ENCODE measurements around the gene SESN1. TPM values are rescaled to one million over a fixed set of nuclear protein-coding genes. Genes with fewer than 3 reads are reported as not detected.
A peak's percentile ranks its signal among the peaks of the same experiment; 100 is the strongest.

The SESN1 gene
- total RNA-seq, 1 donor from 2014 or later = 40.8 TPM

- Histone ChIP-seq H3K4me2 (no peak overlapping the region), H3K4me3 (no peak overlapping the region), H4K20me1 (ENCODE audit: low read depth) (no peaks in the 10 kb centered on the region), H2AFZ (replicated peaks) (no peak overlapping the region), H3K9ac (no peak overlapping the region), H3K9me3 (ENCODE audit: low read depth) (no peaks in the 10 kb centered on the region), H3K4me1 (peaks cover 21% of the 10 kb centered on the region), H3F3A (ENCODE audit: low read depth) (peaks cover 9% of the 10 kb centered on the region), H3K27me3 (no peaks in the 10 kb centered on the region), H3K27ac (no peak overlapping the region), H3K79me2 (ENCODE audit: low read depth) (peaks cover 30% of the 10 kb centered on the region), H3K36me3 (no peaks in the 10 kb centered on the region)
- no peak overlapping the region for H3K27ac Mint-ChIP-seq
- no peaks in the 10 kb centered on the region for H3K36me3 Mint-ChIP-seq
- peak overlapping the region; percentile 91 for H3K4me3 Mint-ChIP-seq
- H3K27me3 Mint-ChIP-seq (ENCODE audit: insufficient read depth, low read depth) = no peaks in the 10 kb centered on the region
- H3K9me3 Mint-ChIP-seq = no peaks in the 10 kb centered on the region
- H3K4me1 Mint-ChIP-seq = peaks cover 15% of the 10 kb centered on the region
- TF ChIP-seq CTCF (IDR thresholded peaks at IDR 0.05) (no peak), EZH2phosphoT487 (IDR thresholded peaks at IDR 0.05) (no peak), EZH2 (IDR thresholded peaks at IDR 0.05) (no peak)
- no peak for DNase-seq (ENCODE audit: low spot score)
These were observed 83.9 kb downstream of the SESN1 start for GRCh38 chr6:109010705-109011102.

GRCh38 chr6:109009962-109010704, 84.5 kb downstream of the SESN1 start:
- H3K79me2 ChIP-seq (ENCODE audit: low read depth) = peaks cover 36% of the 10 kb centered on the region
- H3K9ac ChIP-seq = no peak overlapping the region
- no peaks in the 10 kb centered on the region for H4K20me1 ChIP-seq (ENCODE audit: low read depth)
- peak overlapping the region; percentile 93 for H3K4me2 ChIP-seq
- peak overlapping the region; percentile 86 for H2AFZ ChIP-seq (replicated peaks)
- no peak for DNase-seq (ENCODE audit: low spot score)
- peak overlapping the region; percentile 86 for H3K4me3 ChIP-seq
- Mint-ChIP-seq H3K36me3 (no peaks in the 10 kb centered on the region), H3K9me3 (no peaks in the 10 kb centered on the region), H3K27me3 (ENCODE audit: insufficient read depth, low read depth) (no peaks in the 10 kb centered on the region), H3K4me1 (peaks cover 9% of the 10 kb centered on the region), H3K27ac (no peak overlapping the region), H3K4me3 (peak overlapping the region; percentile 91)
- TF ChIP-seq EZH2 (IDR thresholded peaks at IDR 0.05) = no peak
- no peak for TF ChIP-seq EZH2phosphoT487 (IDR thresholded peaks at IDR 0.05)
- no peak for TF ChIP-seq CTCF (IDR thresholded peaks at IDR 0.05)
- no peaks in the 10 kb centered on the region for H3K27me3 ChIP-seq
- peaks cover 21% of the 10 kb centered on the region for H3K4me1 ChIP-seq
- H3K36me3 ChIP-seq = no peaks in the 10 kb centered on the region
- peaks cover 9% of the 10 kb centered on the region for H3F3A ChIP-seq (ENCODE audit: low read depth)
- no peaks in the 10 kb centered on the region for H3K9me3 ChIP-seq (ENCODE audit: low read depth)
- H3K27ac ChIP-seq = no peak overlapping the region

- peak; percentile 98 for DNase-seq (ENCODE audit: low spot score)
- Histone ChIP-seq H3F3A (ENCODE audit: low read depth) (peaks cover 9% of the 10 kb centered on the region), H3K27me3 (no peaks in the 10 kb centered on the region), H4K20me1 (ENCODE audit: low read depth) (no peaks in the 10 kb centered on the region), H3K9me3 (ENCODE audit: low read depth) (no peaks in the 10 kb centered on the region), H3K9ac (peak overlapping the region; percentile 33), H3K27ac (peak overlapping the region; percentile 26), H3K4me1 (peaks cover 21% of the 10 kb centered on the region), H3K4me3 (peak overlapping the region; percentile 86), H3K79me2 (ENCODE audit: low read depth) (peaks cover 44% of the 10 kb centered on the region), H3K4me2 (peak overlapping the region; percentile 95), H3K36me3 (no peaks in the 10 kb centered on the region), H2AFZ (replicated peaks) (peak overlapping the region; percentile 86)
- Mint-ChIP-seq H3K27ac (no peak overlapping the region), H3K9me3 (no peaks in the 10 kb centered on the region), H3K4me1 (peaks cover 8% of the 10 kb centered on the region), H3K4me3 (peak overlapping the region; percentile 91), H3K36me3 (no peaks in the 10 kb centered on the region), H3K27me3 (ENCODE audit: insufficient read depth, low read depth) (no peaks in the 10 kb centered on the region)
- TF ChIP-seq EZH2phosphoT487 (IDR thresholded peaks at IDR 0.05) (peak; percentile 18), CTCF (IDR thresholded peaks at IDR 0.05) (no peak)
These were observed 85.2 kb downstream of the SESN1 start for GRCh38 chr6:109009236-109009961.

Measured in neural progenitor cell (in vitro differentiated cells).